ENCODE data around the gene ARMC5. TPM values are rescaled to one million over a fixed set of nuclear protein-coding genes. Genes with fewer than 3 reads are reported as not detected.

ARMC5 gene
- total and polyA plus RNA-seq, 10 of the 15 experiments (the other 5 are each of a cell fraction or from before 2014, with no cell fraction given), result 0.06 to 13.2 (median 5.6) TPM

GRCh38 chr16:31467858-31468257, 8.6 kb downstream of the ARMC5 start:
- Histone ChIP-seq H4K20me1 (ENCODE audit: control insufficient read depth, insufficient read depth) (no peaks in the 10 kb centered on the region), H3K4me1 (ENCODE audit: control insufficient read depth, insufficient read depth, low read length) (0 out of 2 replicates have a peak, but pooled peaks cover 4% of the 10 kb centered on the region), H3K9ac (ENCODE audit: control insufficient read depth, insufficient read depth, low read length) (no peak overlapping the region), H3K27me3 (replicated peaks in 1 of 2; ENCODE audit: control insufficient read depth in 2 of 2, insufficient read depth in 2 of 2, low read length in 1 of 2) (peaks cover 0 to 2% of the 10 kb centered on the region in 2 experiments; a peak in 1 of 4 replicates), H3K4me2 (ENCODE audit: control insufficient read depth, insufficient read depth) (no peak overlapping the region), H3K36me3 (ENCODE audit: control insufficient read depth in 2 of 2, insufficient read depth in 2 of 2, low read length in 1 of 2) (peaks cover 0 to 8% of the 10 kb centered on the region in 2 experiments; a peak in 3 of 4 replicates), H3K4me3 (no peak overlapping the region), H3K9me3 (replicated peaks; ENCODE audit: control insufficient read depth, insufficient read depth, low read length) (no peaks in the 10 kb centered on the region), H3K79me2 (ENCODE audit: control insufficient read depth, insufficient read depth, low read length) (no peaks in the 10 kb centered on the region), H3K27ac (ENCODE audit: control insufficient read depth, insufficient read depth) (no peak overlapping the region), H2AFZ (ENCODE audit: control insufficient read depth, low read depth, low read length) (no peak overlapping the region)
- intact Hi-C loops (cut with micrococcal nuclease; ENCODE audit: unreplicated experiment), result no loop called here
- no peak for TF ChIP-seq TBL1XR1 (IDR thresholded peaks at IDR 0.05; ENCODE audit: low read depth, low read length)
- no peak for TF ChIP-seq NRF1 (conservative IDR thresholded peaks at IDR 0.05; ENCODE audit: low read depth, low read length)
- TF ChIP-seq MLLT1 (IDR thresholded peaks at IDR 0.05), result no peak
- TF ChIP-seq BCLAF1 (IDR thresholded peaks at IDR 0.05), result no peak
- TF ChIP-seq ESRRA (IDR thresholded peaks at IDR 0.05; ENCODE audit: low read length), result no peak
- TF ChIP-seq WRNIP1 (IDR thresholded peaks at IDR 0.05; ENCODE audit: borderline replicate concordance, low read depth, low read length), result no peak
- no peak for TF ChIP-seq SRF (IDR thresholded peaks at IDR 0.05; ENCODE audit: low read depth in 2 of 2, low read length in 2 of 2)
- no peak for TF ChIP-seq TARDBP (IDR thresholded peaks at IDR 0.05; ENCODE audit: borderline replicate concordance)
- TF ChIP-seq IKZF1 (conservative IDR thresholded peaks at IDR 0.05), result no peak
- TF ChIP-seq NR2C2 (IDR thresholded peaks at IDR 0.05; ENCODE audit: borderline replicate concordance, control insufficient read depth, insufficient read length, low read depth), result no peak
- ATAC-seq, result no peak
- ChIA-PET POLR2A (no interaction called here), SMC1A (ENCODE audit: uncharacterized antibody, unreplicated experiment) (no interaction called here), RAD21 (ENCODE audit: unreplicated experiment) (no interaction called here), CTCF (interaction anchor here (1.7 kb wide), 1 partner anchor 7 kb away, joined by 10 read pairs; no protein-coding TSS in a partner anchor)
- 98% methylated on average over 5 of the region's 5 CpGs for WGBS (ENCODE audit: insufficient coverage, insufficient replicate concordance, low lambda C conversion rate, missing lambda C conversion rate)
- in situ Hi-C loops (cut with MboI), result no loop called here
- DNase-seq (ENCODE audit: low read depth, low spot score), result no peak
- no peak for FAIRE-seq
- BruUV-seq (replicated peaks), result no TSS peak

Measured in GM12878 (cell line).